ENCODE results near the gene CCDC197. TPM values are rescaled to one million over a fixed set of nuclear protein-coding genes. Genes with fewer than 3 reads are reported as not detected.

CCDC197 gene
- total and polyA plus RNA-seq, 2 of the 4 experiments (the other 2 are of a cell fraction), result not detected

- H4K5ac ChIP-seq (ENCODE audit: low read depth, low read length), result no peak overlapping the region
- H2AK9ac ChIP-seq (replicated peaks; ENCODE audit: low read depth, low read length, poor library complexity), result no peak overlapping the region
- no peak overlapping the region for H2BK120ac ChIP-seq (ENCODE audit: low read depth, low read length)
- H2BK5ac ChIP-seq (ENCODE audit: low read depth, low read length, poor library complexity, severe bottlenecking), result no peak overlapping the region
- BruUV-seq (replicated peaks), result no TSS peak
- H2AFZ ChIP-seq (replicated peaks; ENCODE audit: low read length, poor library complexity), result no peak overlapping the region
- H2AK5ac ChIP-seq (ENCODE audit: low read depth, low read length), result no peak overlapping the region
- no peak overlapping the region for H4K8ac ChIP-seq (ENCODE audit: low read depth in 2 of 2, low read length in 2 of 2)
- peaks cover 33% of the 10 kb centered on the region for H3K36me3 ChIP-seq (ENCODE audit: control insufficient read depth, insufficient read depth, low read length)
- no peaks in the 10 kb centered on the region for H3K27me3 ChIP-seq (ENCODE audit: control insufficient read depth, insufficient read depth, low read length)
- H4K20me1 ChIP-seq (ENCODE audit: insufficient read depth, low read length), result no peaks in the 10 kb centered on the region; the same call in 1 of the 2 replicates
- intact Hi-C loops (cut with micrococcal nuclease), result no loop called here
- H3K9me3 ChIP-seq (ENCODE audit: control insufficient read depth, insufficient read depth, low read length), result no peaks in the 10 kb centered on the region
- peak; percentile 25; the same call in 1 of the 2 replicates for ATAC-seq (ENCODE audit: low read depth)
- H3K4me2 ChIP-seq (ENCODE audit: low read depth, low read length), result no peak overlapping the region
- no peak overlapping the region for H2BK20ac ChIP-seq (ENCODE audit: low read depth, low read length)
- 80% methylated on average over 1 of the region's 13 CpGs; no CpG with 5 or more reads in 1 of the 2 experiments for WGBS, 2 experiments (ENCODE audit: extremely low coverage in 2 of 2, insufficient read length in 1 of 2)
- H3K4ac ChIP-seq (ENCODE audit: low read depth, low read length), result no peak overlapping the region
- H2BK15ac ChIP-seq (ENCODE audit: low read depth, low read length), result no peak overlapping the region
- H3K56ac ChIP-seq (ENCODE audit: extremely low read depth, insufficient read depth, low read length), result no peak overlapping the region
- dilution Hi-C loops (cut with HindIII; ENCODE audit: low sequenced_read_pairs, unreplicated experiment), result no loop called here
- peak; percentile 68 for DNase-seq
- in situ Hi-C loops (cut with MboI; ENCODE audit: low sequenced_read_pairs), result no loop called here
- ChIA-PET CTCF (no interaction called here), POLR2A (ENCODE audit: unreplicated experiment) (no interaction called here)
- H3K9ac ChIP-seq (ENCODE audit: low read depth, low read length), result no peak overlapping the region
- no peak overlapping the region for H3K14ac ChIP-seq (replicated peaks; ENCODE audit: low read depth, low read length)
- H3K4me3 ChIP-seq (ENCODE audit: insufficient read depth, low read depth, low read length), result no peak overlapping the region
- no peak overlapping the region for H3K18ac ChIP-seq (ENCODE audit: low read depth, low read length)
- peaks cover 9% of the 10 kb centered on the region for H3K4me1 ChIP-seq (ENCODE audit: control insufficient read depth, insufficient read depth, low read length)
- H4K91ac ChIP-seq (ENCODE audit: insufficient read depth, low read depth, low read length), result no peak overlapping the region
- no peak overlapping the region for H3K23ac ChIP-seq (ENCODE audit: low read depth, low read length)
- no peaks in the 10 kb centered on the region for H3K9me1 ChIP-seq (ENCODE audit: insufficient read depth, low read length)
- H3K79me1 ChIP-seq (ENCODE audit: low read depth in 1 of 2, low read length in 2 of 2), result 0 out of 4 replicates have a peak, but pooled peaks cover 0 to under 1% of the 10 kb centered on the region in 2 experiments
- TF ChIP-seq MAZ (IDR thresholded peaks at IDR 0.05; ENCODE audit: borderline replicate concordance, low read depth, low read length) (no peak), RFX5 (IDR thresholded peaks at IDR 0.05; ENCODE audit: low read depth, low read length) (no peak), NFE2L2 (IDR thresholded peaks at IDR 0.05; ENCODE audit: low read depth, low read length) (no peak), MXI1 (IDR thresholded peaks at IDR 0.05; ENCODE audit: borderline replicate concordance, low read depth, low read length) (no peak), POLR2A (IDR thresholded peaks at IDR 0.05; ENCODE audit: low read depth, low read length) (no peak), USF2 (IDR thresholded peaks at IDR 0.05; ENCODE audit: low read depth, low read length) (no peak), CEBPB (IDR thresholded peaks at IDR 0.05; ENCODE audit: low read depth, low read length) (no peak), FOS (IDR thresholded peaks at IDR 0.05; ENCODE audit: low read depth, low read length) (no peak), ELK1 (IDR thresholded peaks at IDR 0.05; ENCODE audit: borderline replicate concordance, low read depth, low read length) (no peak), MAFK (IDR thresholded peaks at IDR 0.05; ENCODE audit: low read depth, low read length) (no peak)
- no peak overlapping the region for H3K27ac ChIP-seq (ENCODE audit: insufficient read depth, low read length)
Observed at GRCh38 chr14:94043111-94043755, 46.1 kb downstream of the CCDC197 start.

All from IMR-90 (cell line).